HepG2 (cell line): Measurements from ENCODE around the gene MPG. TPM values are rescaled to one million over a fixed set of nuclear protein-coding genes. Genes with fewer than 3 reads are reported as not detected.

ENCODE experiments used
- AGO1 ChIP-seq: fragments of 200-400 bp; formaldehyde crosslinking; IDR thresholded peaks from 2 replicates; pipeline ENCODE4 v1.6.1; 2017; ENCODE audit warnings: mild to moderate bottlenecking, low read depth, low read length, moderate library complexity; ENCODE audit not compliant: poor library complexity, severe bottlenecking
- ARHGAP35 ChIP-seq: sonication (generic); formaldehyde crosslinking; IDR thresholded peaks from 2 replicates; pipeline ENCODE4 v1.9.0; 2022; ENCODE audit warnings: mild to moderate bottlenecking, inconsistent platforms, moderate library complexity, missing genetic modification reagents, borderline replicate concordance
- CERS6 ChIP-seq: sonication (generic); formaldehyde crosslinking; IDR thresholded peaks from 2 replicates; pipeline ENCODE4 v1.5.0; 2020; ENCODE audit warnings: missing genetic modification reagents
- E2F5 ChIP-seq: sonication (generic); formaldehyde crosslinking; conservative IDR thresholded peaks from 2 replicates; pipeline ENCODE4 v1.4.0; 2020; ENCODE audit warnings: missing genetic modification reagents
- EP300 ChIP-seq, 3 experiments: sonication (generic) in 1 of 3; formaldehyde crosslinking in 1 of 3; IDR thresholded peaks; 2 replicates each; pipeline versions ENCODE4 v1.5.1 to v1.6.1; 2011 to 2020; ENCODE audit warnings: low read depth in 2 of 3, low read length in 2 of 3, borderline replicate concordance in 1 of 3, improper control_type of control experiment in 1 of 3, mild to moderate bottlenecking in 1 of 3, missing genetic modification reagents in 1 of 3, moderate library complexity in 1 of 3
- GTF3A ChIP-seq: sonication (generic); formaldehyde crosslinking; conservative IDR thresholded peaks from 2 replicates; pipeline ENCODE4 v1.4.0; 2020; ENCODE audit warnings: mild to moderate bottlenecking, missing genetic modification reagents
- MIXL1 ChIP-seq: IDR thresholded peaks from 2 replicates; pipeline ENCODE4 v1.6.1; 2016
- MXI1 ChIP-seq: IDR thresholded peaks from 3 replicates; pipeline ENCODE4 v1.6.1; 2012; ENCODE audit warnings: low read depth, low read length, inconsistent platforms, borderline replicate concordance
- NKX3-1 ChIP-seq: sonication (generic); formaldehyde crosslinking; IDR thresholded peaks from 2 replicates; pipeline ENCODE4 v1.5.0; 2020; ENCODE audit warnings: missing genetic modification reagents
- RFX3 ChIP-seq: IDR thresholded peaks from 2 replicates; pipeline ENCODE4 v1.6.1; 2016; ENCODE audit warnings: missing biosample characterization, missing genetic modification reagents
- SALL2 ChIP-seq: sonication (generic); formaldehyde crosslinking; IDR thresholded peaks from 2 replicates; pipeline ENCODE4 v1.8.1; 2023; ENCODE audit warnings: mild to moderate bottlenecking, missing genetic modification reagents, inconsistent platforms
- TERF1 ChIP-seq: sonication (generic); formaldehyde crosslinking; IDR thresholded peaks from 2 replicates; pipeline ENCODE4 v1.8.0; 2022; ENCODE audit warnings: mild to moderate bottlenecking, missing genetic modification reagents, moderate library complexity
- TP53 ChIP-seq: sonication (generic); formaldehyde crosslinking; conservative IDR thresholded peaks from 2 replicates; pipeline ENCODE4 v1.4.0; 2020; ENCODE audit warnings: missing genetic modification reagents
- ZNF329 ChIP-seq: sonication (generic); formaldehyde crosslinking; IDR thresholded peaks from 2 replicates; pipeline ENCODE4 v1.9.0; 2021; ENCODE audit warnings: low read depth, mild to moderate bottlenecking, missing genetic modification reagents
- ZNF576 ChIP-seq: sonication (generic); formaldehyde crosslinking; IDR thresholded peaks from 2 replicates; pipeline ENCODE4 v1.4.0; 2020; ENCODE audit warnings: mild to moderate bottlenecking, missing genetic modification reagents
- ZNF639 ChIP-seq: conservative IDR thresholded peaks from 2 replicates; pipeline ENCODE4 v1.6.1; 2018; ENCODE audit warnings: missing genetic modification reagents
- ZNF672 ChIP-seq: sonication (generic); formaldehyde crosslinking; IDR thresholded peaks from 2 replicates; pipeline ENCODE4 v1.8.1; 2022; ENCODE audit warnings: missing genetic modification reagents
- ZNF879 ChIP-seq: sonication (generic); formaldehyde crosslinking; IDR thresholded peaks from 2 replicates; pipeline ENCODE4 v1.8.1; 2023; ENCODE audit warnings: missing genetic modification reagents
- polyA plus RNA-seq, 8 experiments: library from polyadenylated mRNA; depleted of rRNA in 3 of 8; stranded (reverse) in 7 of 8; unstranded in 1 of 8; fragments of >200 nt; fragmentation: Illumina TruSeq in 4 of 8; extraction: Trizol in 4 of 8; gene quantifications; 2 replicates each; pipeline versions ENCODE4 v1.2.1 to v1.2.3, GENCODE V29; 2011 to 2016; ENCODE audit warnings: low read depth in 4 of 8, missing spikeins in 1 of 8, mixed read lengths in 1 of 8; ENCODE audit not compliant: insufficient read depth in 1 of 8
- total RNA-seq, 5 experiments: library from RNA; depleted of rRNA; stranded (reverse); fragments of >200 nt; fragmentation: Illumina TruSeq; extraction: Trizol; gene quantifications; 2 replicates each; pipeline ENCODE4 v1.2.3, GENCODE V29; 2016; ENCODE audit warnings: low read depth in 1 of 5
- TF ChIP-seq, protein P1 (sequence below): IDR thresholded peaks from 2 replicates; pipeline ENCODE4 v1.6.1; 2016; ENCODE audit warnings: mild to moderate bottlenecking
- TF ChIP-seq, protein P2 (sequence below): sonication (generic); formaldehyde crosslinking; IDR thresholded peaks from 2 replicates; pipeline ENCODE4 v1.4.0; 2020; ENCODE audit warnings: missing genetic modification reagents

Gene MPG
- total and polyA plus RNA-seq, 2 of the 13 experiments (the other 11 are each of a cell fraction or from before 2014, with no cell fraction given) = 59.1 to 62.5 TPM

GRCh38 chr16:53346-54236 lies 24.4 kb upstream of the MPG start, which contains the start of the genes POLR3K and SNRNP25 (continued):
- TF ChIP-seq EP300 (IDR thresholded peaks at IDR 0.05; ENCODE audit: low read depth in 2 of 2, low read length in 2 of 2) (no peak), EP300 (CRISPR knock-in tag; IDR thresholded peaks at IDR 0.05; ENCODE audit: borderline replicate concordance) (no peak), ZNF672 (CRISPR knock-in tag) (no peak), TERF1 (CRISPR knock-in tag) (0 out of 2 replicates have a peak, but pooled peaks have one; percentile 53), RFX3 (CRISPR knock-in tag) (no peak), CERS6 (CRISPR knock-in tag) (no peak), E2F5 (CRISPR knock-in tag) (peak; percentile 81; the same call in 1 of the 2 replicates), SALL2 (CRISPR knock-in tag) (peak; percentile 91), ARHGAP35 (CRISPR knock-in tag) (peak; percentile 67; the same call in 1 of the 2 replicates), GTF3A (CRISPR knock-in tag) (no peak), MXI1 (peak; percentile 80; the same call in 1 of the 3 replicates), AGO1 (peak; percentile 51), ZNF576 (no peak; the same call in 1 of the 2 replicates), NKX3-1 (peak; percentile 86), TP53 (CRISPR knock-in tag) (0 out of 2 replicates have a peak, but pooled peaks have one; percentile 39), ZNF329 (CRISPR knock-in tag) (peak; percentile 27; the same call in 1 of the 2 replicates), ZNF639 (CRISPR knock-in tag) (0 out of 2 replicates have a peak, but pooled peaks have one; percentile 18), ZNF879 (CRISPR knock-in tag) (peak; percentile 88), MIXL1 (no peak)
- TF ChIP-seq, protein P1, sequence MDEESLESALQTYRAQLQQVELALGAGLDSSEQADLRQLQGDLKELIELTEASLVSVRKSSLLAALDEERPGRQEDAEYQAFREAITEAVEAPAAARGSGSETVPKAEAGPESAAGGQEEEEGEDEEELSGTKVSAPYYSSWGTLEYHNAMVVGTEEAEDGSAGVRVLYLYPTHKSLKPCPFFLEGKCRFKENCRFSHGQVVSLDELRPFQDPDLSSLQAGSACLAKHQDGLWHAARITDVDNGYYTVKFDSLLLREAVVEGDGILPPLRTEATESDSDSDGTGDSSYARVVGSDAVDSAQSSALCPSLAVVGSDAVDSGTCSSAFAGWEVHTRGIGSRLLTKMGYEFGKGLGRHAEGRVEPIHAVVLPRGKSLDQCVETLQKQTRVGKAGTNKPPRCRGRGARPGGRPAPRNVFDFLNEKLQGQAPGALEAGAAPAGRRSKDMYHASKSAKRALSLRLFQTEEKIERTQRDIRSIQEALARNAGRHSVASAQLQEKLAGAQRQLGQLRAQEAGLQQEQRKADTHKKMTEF (CRISPR knock-in tag) = 0 out of 2 replicates have a peak, but pooled peaks have one; percentile 47
- TF ChIP-seq, protein P2, sequence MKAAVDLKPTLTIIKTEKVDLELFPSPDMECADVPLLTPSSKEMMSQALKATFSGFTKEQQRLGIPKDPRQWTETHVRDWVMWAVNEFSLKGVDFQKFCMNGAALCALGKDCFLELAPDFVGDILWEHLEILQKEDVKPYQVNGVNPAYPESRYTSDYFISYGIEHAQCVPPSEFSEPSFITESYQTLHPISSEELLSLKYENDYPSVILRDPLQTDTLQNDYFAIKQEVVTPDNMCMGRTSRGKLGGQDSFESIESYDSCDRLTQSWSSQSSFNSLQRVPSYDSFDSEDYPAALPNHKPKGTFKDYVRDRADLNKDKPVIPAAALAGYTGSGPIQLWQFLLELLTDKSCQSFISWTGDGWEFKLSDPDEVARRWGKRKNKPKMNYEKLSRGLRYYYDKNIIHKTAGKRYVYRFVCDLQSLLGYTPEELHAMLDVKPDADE (CRISPR knock-in tag) = no peak
